Mammary epithelial cell (primary cell): ENCODE results near the gene ENDOU.

ENCODE experiments used
- EZH2 ChIP-seq: IDR thresholded peaks from 2 replicates; pipeline ENCODE4 v1.6.1; 2012; ENCODE audit warnings: low read length, inconsistent platforms, borderline replicate concordance
- TF ChIP-seq, protein P1 (sequence below), 2 donors: IDR thresholded peaks in 1 of 2; conservative IDR thresholded peaks in 1 of 2; 2 replicates each; pipeline ENCODE4 v1.5.1; 2011 to 2012; ENCODE audit warnings: inconsistent platforms in 2 of 2, low read length in 2 of 2, mild to moderate bottlenecking in 2 of 2, control low read depth in 1 of 2, low read depth in 1 of 2; ENCODE audit not compliant: insufficient read depth in 1 of 2; ENCODE audit errors: extremely low read depth in 1 of 2

- TF ChIP-seq, protein P1, sequence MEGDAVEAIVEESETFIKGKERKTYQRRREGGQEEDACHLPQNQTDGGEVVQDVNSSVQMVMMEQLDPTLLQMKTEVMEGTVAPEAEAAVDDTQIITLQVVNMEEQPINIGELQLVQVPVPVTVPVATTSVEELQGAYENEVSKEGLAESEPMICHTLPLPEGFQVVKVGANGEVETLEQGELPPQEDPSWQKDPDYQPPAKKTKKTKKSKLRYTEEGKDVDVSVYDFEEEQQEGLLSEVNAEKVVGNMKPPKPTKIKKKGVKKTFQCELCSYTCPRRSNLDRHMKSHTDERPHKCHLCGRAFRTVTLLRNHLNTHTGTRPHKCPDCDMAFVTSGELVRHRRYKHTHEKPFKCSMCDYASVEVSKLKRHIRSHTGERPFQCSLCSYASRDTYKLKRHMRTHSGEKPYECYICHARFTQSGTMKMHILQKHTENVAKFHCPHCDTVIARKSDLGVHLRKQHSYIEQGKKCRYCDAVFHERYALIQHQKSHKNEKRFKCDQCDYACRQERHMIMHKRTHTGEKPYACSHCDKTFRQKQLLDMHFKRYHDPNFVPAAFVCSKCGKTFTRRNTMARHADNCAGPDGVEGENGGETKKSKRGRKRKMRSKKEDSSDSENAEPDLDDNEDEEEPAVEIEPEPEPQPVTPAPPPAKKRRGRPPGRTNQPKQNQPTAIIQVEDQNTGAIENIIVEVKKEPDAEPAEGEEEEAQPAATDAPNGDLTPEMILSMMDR (conservative IDR thresholded peaks at IDR 0.05 in 1 of 2, IDR thresholded peaks at IDR 0.05 in 1 of 2; ENCODE audit: extremely low read depth in 1 of 2, insufficient read depth in 1 of 2, low read depth in 1 of 2, low read length in 2 of 2), result no peak
- no peak for TF ChIP-seq EZH2
These were observed 10.9 kb upstream of the ENDOU start for GRCh38 chr12:47736216-47736615.
